Measurements from ENCODE around the gene ALAS1.

The ALAS1 gene

DNA sequence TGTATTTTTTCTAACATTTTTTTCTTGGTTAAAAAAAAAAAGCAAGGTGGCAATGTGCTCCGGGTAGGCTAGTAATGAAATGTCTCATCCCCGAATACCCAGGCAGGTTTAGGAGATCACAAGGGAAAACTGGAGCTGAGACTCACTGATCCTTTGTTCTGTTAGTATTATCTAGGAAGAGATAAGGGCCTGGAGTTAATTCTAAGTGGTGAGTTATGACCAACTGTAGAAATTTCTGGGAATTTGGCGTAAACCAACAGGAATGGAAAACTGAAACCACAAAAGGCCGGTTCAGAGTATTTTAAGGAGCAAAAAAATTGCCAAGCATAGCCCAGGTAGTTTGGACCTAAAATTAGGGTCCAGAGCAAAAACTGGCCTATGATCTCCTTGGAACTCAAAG lies 60.0 kb downstream of the ALAS1 start:
- no peak for DNase-seq (ENCODE audit: low read depth, low spot score)
- CTCF ChIA-PET: interaction anchor here (0.9 to 1.2 kb wide), 2 partner anchors 19 to 20 kb away, joined by 3 to 6 read pairs; no protein-coding TSS in a partner anchor
- TF ChIP-seq CTCF (IDR thresholded peaks at IDR 0.05; ENCODE audit: insufficient read depth, low read length, missing control alignments): no peak
- POLR2A ChIA-PET: no interaction called here
- H3K4me3 ChIP-seq (ENCODE audit: low read depth, low read length): no peak overlapping the region

GRCh38 chr3:52259035-52259434 lies 61.1 kb downstream of the ALAS1 start:
- POLR2A ChIA-PET: no interaction called here
- CTCF ChIA-PET: interaction anchor here (0.9 to 2.7 kb wide), 3 partner anchors 18 to 38 kb away, joined by 3 to 15 read pairs (median 6); no protein-coding TSS in a partner anchor
- no peak for TF ChIP-seq CTCF (IDR thresholded peaks at IDR 0.05; ENCODE audit: insufficient read depth, low read length, missing control alignments)
- DNase-seq (ENCODE audit: low read depth, low spot score): no peak
- H3K4me3 ChIP-seq (ENCODE audit: low read depth, low read length): no peak overlapping the region

DNA sequence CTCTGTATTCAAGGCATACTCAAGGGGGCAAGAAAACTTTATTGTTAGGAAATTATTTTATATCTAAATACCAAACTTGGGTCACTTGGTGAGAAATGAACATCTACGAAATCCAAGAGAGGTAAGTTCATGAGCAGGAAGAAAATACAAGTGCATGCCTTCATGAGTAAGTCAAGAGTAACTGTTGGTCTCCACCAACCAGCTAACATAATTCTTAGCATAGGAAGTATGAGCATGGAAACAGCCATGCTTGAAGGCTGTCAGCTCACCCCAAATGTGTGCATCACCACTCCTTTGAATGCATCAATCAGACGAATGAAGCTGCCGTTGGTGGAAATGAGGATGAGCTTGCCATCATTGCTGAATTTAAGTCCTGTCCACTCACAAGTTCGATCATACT lies 61.5 kb downstream of the ALAS1 start:
- POLR2A ChIA-PET: no interaction called here
- CTCF ChIA-PET: interaction anchor here (1.2 to 2.7 kb wide), 2 partner anchors 18 to 38 kb away, joined by 6 to 15 read pairs; no protein-coding TSS in a partner anchor
- no peak for DNase-seq (ENCODE audit: low read depth, low spot score)
- no peak for TF ChIP-seq CTCF (IDR thresholded peaks at IDR 0.05; ENCODE audit: insufficient read depth, low read length, missing control alignments)
- H3K4me3 ChIP-seq (ENCODE audit: low read depth, low read length): no peak overlapping the region

- POLR2A ChIA-PET: no interaction called here
- no peak for TF ChIP-seq CTCF (IDR thresholded peaks at IDR 0.05; ENCODE audit: insufficient read depth, low read length, missing control alignments)
- CTCF ChIA-PET: interaction anchor here (0.9 to 1.3 kb wide), 3 partner anchors 15 to 31 kb away, joined by 3 read pairs; no protein-coding TSS in a partner anchor
- no peak for DNase-seq (ENCODE audit: low read depth, low spot score)
- H3K4me3 ChIP-seq (ENCODE audit: low read depth, low read length): no peak overlapping the region
Measured at GRCh38 chr3:52262447-52262846, 64.5 kb downstream of the ALAS1 start.

All from AG04449 (cell line).